ENCODE data around the gene B4GALNT3.

- no peak for TF ChIP-seq CTCF (IDR thresholded peaks at IDR 0.05)
- TF ChIP-seq POLR2A (IDR thresholded peaks at IDR 0.05) = no peak
These were observed 104.1 kb downstream of the B4GALNT3 start for GRCh38 chr12:563787-564298.

Data from ovary (tissue), 3 donors.